Measurements from ENCODE around the gene GCK.
"Not testable (repeated sequence)": the region's sequence is repeated elsewhere in the genome, so short reads cannot be mapped to it uniquely, and the experiment has no call there.

The GCK gene

GRCh38 chr7:44141221-44141850, 47.9 kb downstream of the GCK start, which contains the start of gene MYL7:
Gene MYL7, minus strand, starts transcription at chr7:44141332. Its CDS starts 27 bp downstream, at chr7:44141305.
- DNase-seq (ENCODE audit: low read depth in 2 of 2) = no peak

DNA sequence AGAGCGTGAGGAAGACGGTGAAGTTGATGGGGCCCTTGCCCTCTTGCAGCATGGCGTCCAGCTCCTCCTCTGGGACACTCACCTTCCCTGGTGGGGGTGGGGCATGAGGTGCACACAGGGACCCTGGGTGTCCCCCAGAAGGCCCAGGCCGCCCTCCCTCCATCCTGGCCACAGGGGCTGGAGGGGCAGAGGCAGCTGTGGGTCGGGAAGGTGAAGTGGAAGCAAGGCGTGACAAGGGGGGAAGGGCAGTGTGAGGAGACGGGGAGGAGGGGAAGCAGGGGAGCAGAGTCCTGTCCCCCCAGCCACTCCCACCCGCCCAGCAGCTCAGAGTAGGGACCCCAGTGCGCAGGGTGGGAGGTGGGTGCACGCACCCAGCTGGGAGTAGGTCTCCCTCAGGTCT, 48.9 kb downstream of the GCK start:
- no peak for DNase-seq (ENCODE audit: low read depth in 2 of 2)

DNA sequence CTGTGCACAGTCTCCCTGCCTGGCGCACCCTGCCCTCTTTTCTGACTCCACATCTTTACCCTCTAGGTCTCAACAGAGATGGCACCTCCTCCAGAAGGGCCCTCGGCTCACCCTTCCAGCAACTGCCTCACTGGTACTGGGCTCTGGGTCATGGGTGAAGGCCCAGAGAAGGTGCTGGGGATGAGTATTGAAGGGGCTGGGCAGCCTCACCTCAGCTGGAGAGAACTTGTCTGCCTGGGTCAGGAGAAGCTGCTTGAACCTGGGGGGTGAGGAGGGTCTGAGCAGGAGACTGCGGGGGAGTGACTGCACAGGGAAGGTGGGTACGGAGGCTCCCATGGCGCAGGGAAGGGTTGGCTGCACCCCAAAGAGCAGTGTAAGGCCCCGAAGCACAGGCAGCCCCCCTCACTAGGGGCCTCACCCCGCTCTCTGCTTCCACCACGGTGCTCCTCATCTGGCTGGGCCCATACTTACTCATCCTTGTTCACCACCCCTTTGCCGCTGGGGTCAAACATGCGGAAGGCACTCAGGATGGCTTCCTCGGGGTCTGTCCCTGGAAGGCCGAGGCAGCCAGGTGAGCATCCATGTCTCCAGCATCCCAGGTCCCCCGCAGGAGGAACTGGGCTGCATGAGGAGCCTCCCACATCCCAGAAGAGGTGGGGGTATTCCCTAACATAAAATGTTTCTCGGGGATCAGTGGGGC, 49.8 kb downstream of the GCK start:
- DNase-seq (ENCODE audit: low read depth in 2 of 2) = no peak

- DNase-seq (ENCODE audit: low read depth in 2 of 2) = no peak
These were observed 50.5 kb downstream of the GCK start for GRCh38 chr7:44138698-44139097.

DNA sequence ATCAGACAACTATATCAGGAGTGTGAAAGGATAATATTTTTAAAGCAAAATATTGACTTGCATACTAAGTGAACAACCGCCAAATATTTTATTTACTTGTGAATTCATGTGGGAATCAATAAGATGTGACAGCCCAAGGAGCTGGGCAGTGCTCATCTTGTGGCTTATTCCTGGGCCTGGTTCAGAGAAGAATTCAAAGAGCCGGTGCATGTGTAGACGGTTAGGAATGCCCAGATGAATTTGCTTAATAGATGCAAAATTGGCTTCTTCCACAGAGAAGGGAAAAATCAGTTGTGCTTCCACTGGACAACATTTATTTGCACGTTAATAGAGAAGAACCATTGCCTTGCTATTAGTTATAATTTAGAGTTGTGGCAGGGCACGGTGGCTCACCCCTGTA, 52.5 kb downstream of the GCK start:
- no peak for DNase-seq (ENCODE audit: low read depth in 2 of 2)

DNA sequence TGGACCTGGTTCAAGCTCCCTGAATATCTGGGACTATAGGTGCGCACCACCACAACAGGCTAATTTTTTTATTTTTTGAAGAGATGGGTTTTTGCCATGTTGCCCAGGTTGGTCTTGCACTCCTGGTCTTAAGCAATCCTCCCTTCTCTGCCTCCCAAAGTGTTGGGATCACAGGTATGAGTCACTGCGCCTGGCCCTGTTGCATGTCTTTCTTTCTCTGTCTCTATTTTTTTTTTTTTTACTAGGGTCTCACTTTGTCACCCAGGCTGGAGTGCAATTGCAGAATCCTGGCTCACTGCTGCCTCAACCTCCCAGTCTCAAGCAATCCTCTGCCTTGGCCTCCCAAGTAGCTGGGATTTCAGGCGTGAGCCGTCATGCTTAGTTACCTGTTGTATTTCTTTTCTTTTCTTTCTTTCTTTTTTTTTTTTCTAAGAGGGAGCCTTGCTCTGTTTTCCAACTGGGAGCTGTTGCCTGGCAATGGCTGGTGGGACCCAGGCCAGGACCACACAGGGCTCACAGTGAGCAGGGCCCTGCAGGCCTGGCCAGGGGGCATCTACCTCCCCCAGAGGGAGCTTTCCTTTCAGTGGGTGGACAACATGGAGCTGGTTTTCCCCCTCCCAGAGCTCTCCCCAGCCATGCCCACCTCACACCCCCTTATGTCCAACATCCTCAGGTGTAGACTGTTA, 54.2 kb downstream of the GCK start:
- no peak for DNase-seq (ENCODE audit: low read depth in 2 of 2)

DNA sequence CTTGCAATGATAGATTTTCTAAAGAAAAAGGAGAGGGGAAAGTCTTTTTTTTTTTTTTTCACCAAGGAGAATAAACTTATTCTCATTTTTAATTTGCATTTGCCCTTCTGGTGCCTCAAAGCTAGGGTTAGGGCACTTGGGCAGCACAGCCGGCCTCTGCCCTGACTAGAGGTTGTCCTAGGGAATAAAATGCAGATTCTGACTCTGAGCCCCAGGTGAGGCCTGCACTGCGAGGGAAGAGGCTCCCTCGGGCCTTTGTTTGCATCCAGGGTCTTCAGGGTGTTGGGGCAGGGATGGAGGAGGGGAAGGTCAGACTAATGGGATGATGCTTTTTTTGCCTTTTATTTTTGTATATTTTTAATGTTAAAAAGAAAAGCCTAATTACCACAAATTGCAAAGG, 55.9 kb downstream of the GCK start:
- no peak for DNase-seq (ENCODE audit: low read depth in 2 of 2)

- no peak for DNase-seq (ENCODE audit: low read depth in 2 of 2)
These were observed 57.2 kb downstream of the GCK start for GRCh38 chr7:44132039-44132438.

DNA sequence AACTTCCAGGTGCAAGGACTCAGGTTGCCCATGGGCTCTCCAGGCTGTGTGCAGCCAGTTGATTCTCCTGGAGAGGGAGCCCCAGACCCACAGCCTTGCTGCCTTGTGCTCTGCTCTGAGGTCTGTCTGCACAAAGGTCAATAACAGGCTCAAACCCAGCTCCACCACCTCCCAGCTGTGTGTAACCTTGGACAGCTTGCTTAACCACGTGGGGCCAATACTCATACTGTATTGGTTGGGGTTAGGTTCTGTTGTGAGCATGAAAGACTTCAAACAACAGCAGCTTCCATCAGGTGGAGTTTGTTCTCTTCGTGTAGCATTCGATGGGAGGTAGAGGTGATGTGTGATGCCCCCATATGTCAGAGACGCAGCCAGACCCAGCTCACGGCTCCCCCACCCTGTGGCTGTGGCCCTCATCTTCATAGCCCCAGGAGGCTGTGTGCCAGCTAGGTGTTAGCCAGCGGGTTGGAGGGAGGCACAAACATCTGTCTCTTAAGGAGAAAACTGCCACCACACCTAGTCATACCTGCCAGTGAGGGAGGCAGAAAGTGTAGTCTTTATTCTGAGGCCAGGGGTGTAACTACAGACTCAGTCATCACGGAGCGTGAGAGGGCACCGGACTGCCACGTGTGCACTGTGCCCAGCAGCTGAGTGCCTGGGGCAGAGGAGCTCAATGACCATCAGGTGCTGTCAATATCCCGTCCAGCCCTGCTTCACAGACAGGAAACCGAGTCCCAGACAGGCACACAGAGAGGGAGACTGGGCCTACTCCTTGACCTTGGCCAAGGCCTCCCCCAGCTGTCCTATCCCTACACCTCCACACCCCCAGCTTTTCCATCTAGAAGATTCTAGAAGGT, 57.8 kb downstream of the GCK start:
- DNase-seq (ENCODE audit: low read depth in 2 of 2) = no peak

- DNase-seq (ENCODE audit: low read depth in 2 of 2) = no peak
These were observed 60.3 kb downstream of the GCK start for GRCh38 chr7:44128721-44129582.

DNA sequence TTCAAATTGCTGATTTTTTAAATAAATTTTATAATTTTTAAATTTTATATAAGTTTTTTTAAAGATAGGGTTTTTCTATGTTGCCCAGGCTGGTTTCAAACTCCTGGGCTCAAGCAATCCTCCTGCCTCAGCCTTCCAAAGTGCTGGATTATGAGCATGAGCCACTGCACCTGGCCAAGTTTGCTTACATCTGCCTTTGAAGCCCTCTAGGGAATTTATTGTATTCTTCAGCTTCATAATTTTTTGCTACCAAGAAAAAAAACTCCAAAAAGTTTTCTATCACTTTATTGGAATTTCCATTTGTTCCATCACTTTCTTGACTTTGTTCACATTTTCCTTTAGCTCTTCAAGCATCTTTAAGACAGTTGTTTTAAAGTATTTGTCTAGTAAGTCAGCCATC, 62.1 kb downstream of the GCK start:
- no peak for DNase-seq (ENCODE audit: low read depth in 2 of 2)

DNA sequence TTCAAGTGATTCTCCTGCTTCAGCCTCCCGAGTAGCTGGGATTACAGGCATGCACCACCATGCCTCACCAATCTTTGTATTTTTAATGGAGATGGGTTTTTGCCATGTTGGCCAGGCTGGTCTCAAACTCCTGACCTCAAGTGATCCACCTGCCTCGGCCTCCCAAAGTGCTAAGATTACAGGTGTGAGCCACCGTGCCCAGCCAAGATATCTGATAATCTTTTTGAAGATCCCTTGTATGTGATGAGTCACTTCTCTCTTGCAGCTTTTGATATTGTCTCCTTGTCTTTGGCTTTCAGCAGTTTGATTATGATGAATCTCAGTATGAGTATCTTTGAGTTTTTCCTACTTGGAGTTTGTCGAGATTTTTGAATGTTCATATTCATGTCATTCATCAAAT, 62.7 kb downstream of the GCK start:
- DNase-seq (ENCODE audit: low read depth in 2 of 2) = not testable (repeated sequence)

DNA sequence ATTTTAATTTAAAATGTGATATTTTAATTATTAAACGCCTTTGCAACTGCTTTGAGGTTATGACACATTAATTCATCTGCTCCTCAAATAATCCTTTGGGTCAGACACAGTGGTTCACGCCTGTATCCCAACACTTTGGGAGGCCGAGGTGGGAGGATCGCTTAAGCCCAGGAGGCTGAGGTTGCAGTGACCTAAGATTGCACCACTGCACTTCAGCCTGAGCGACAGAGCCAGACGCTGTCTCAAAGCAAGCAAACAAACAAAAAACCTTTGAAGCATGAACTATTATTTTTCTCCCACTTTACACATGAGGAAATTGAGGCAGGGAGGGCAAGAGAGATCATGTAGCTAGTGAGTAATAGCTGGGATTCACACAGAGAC, 64.4 kb downstream of the GCK start:
- DNase-seq (ENCODE audit: low read depth in 2 of 2) = no peak

GRCh38 chr7:44123190-44124003, 65.8 kb downstream of the GCK start, which contains the start of gene POLD2:
Gene POLD2, minus strand, starts transcription at chr7:44123548. Its CDS starts 1,495 bp downstream, at chr7:44122053.
- peak; percentile 98 for DNase-seq (ENCODE audit: low read depth in 2 of 2)

DNA sequence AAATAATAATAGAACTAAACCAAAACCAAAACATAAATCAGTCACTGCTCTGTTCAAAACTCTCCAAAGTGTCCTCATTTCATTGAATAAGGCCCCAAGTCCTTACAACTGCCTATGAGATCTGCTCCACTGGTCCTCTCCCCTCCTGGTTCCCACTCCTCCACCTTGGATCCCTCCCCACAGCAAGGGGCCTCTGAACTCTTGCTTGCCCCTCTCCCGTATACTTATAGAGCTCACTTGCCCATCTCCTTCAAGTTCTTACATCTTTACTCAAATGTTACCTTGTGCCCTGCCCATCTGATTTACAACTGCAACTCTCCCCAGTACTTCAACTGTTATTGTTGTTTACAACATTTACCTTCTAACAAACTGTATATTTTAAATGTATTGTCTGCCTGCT, 66.7 kb downstream of the GCK start:
- DNase-seq (ENCODE audit: low read depth in 2 of 2) = no peak

GRCh38 chr7:44121761-44122420, 67.3 kb downstream of the GCK start:
- DNase-seq (ENCODE audit: low read depth in 2 of 2) = no peak

DNA sequence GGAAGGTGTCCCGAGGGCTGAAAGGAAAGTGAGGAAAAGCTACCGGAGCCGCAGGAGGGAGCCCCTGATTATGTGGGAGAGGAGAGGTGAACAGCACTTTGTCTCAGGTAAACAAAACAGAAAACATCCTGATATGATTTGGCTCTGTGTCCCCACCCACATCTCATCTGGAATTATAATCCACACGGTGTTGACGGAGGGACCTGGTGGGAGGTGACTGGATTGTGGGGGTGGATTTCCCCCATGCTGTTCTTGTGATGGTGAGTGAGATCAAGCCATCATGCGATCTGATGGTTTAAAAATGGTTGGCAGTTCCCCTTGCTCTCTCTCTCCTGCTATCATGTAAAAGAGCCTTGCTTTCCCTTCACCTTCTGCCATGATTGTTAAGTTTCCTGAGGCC, 68.8 kb downstream of the GCK start:
- DNase-seq (ENCODE audit: low read depth in 2 of 2) = no peak

DNA sequence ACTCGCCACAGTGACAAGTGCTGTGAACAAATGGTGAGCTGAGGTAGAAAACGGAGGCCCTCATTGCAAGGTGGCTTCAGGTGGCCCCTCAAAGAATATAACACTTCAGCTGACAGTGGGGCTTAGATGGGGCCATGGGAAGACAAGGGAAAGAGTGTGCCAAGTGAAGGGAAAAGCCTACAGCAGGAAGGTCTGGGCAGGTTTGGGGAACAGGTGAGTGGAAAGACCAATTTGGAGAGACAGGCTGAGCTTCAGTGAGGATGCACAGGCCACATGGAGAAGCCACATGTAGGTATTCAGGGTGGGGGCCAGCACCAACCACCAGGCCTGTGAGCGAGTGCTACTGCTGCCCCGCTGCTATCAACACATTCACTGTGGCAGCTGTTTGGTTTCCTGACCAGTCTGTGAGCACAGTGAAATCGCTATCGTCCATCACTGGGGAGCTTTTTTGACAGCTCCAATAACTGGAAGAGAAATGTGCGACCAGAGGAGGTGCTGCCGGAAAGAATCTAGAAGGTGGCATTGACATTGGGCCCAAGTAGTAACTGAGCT, 69.3 kb downstream of the GCK start:
- DNase-seq (ENCODE audit: low read depth in 2 of 2) = no peak

GRCh38 chr7:44117801-44118429, 71.3 kb downstream of the GCK start:
- no peak for DNase-seq (ENCODE audit: low read depth in 2 of 2)
